Left cardiac atrium (tissue), 4 donors: ENCODE results near the gene SPOPL. TPM values are rescaled to one million over a fixed set of nuclear protein-coding genes. Genes with fewer than 3 reads are reported as not detected.

ENCODE experiments used
- ATAC-seq, 2 donors: fragments of 200-7000 bp; cut with Tn5 transposase; one replicate each; pipeline ENCODE4 v1.9.1; 2020; ENCODE audit warnings: mild to moderate bottlenecking in 2 of 2, moderate library complexity in 2 of 2
- DNase-seq: peaks from one replicate; pipeline ENCODE4 v3.0.0-alpha.2; 2020
- intact Hi-C, 2 donors: fragments of 100-400 bp; cut with DNase I; formaldehyde crosslinking; loops; one replicate each; pipeline versions ENCODE4 v1.14.1 to v1.15.1; 2022 to 2023
- total RNA-seq, 2 donors: library from RNA; stranded (reverse); fragmentation: NEBNext Ultra II Directional; extraction: Animal tissue kit (Norgen Biotek cat#: 25700); gene quantifications; one replicate each; pipeline ENCODE4 v1.2.1, GENCODE V29; 2021
- donor health status: DM: no; HTN: yes; CAD: no.
- donor health status: DM: no; HTN: yes; CAD: no; lungs with severe emphysema.
- donor health status: DM: yes; HTN: yes; CAD: no.
- donor health status: Dilated cardiomyopathy.

Gene SPOPL
- total RNA-seq, 2 donors from 2014 or later: 14.8 to 17.3 TPM

DNA sequence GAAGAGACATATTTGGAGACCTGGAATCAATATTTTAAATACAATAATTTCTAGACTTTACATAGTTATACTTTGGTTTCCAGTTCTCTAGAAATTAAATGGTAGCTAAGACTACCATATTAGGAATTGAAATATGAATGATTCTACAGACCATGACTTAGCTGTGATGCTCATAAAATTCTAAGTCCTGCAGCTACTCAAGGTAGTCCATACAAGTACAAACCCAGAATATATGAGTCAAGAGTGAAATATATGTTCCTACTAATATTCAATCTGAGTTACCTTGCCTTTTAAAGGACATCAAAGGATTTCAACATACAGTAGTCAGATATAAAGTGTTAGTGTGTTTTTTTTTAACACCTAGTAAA, 10.1 kb upstream of the SPOPL start:
- intact Hi-C loops: no loop called here
- DNase-seq: no peak
- no peak for ATAC-seq

DNA sequence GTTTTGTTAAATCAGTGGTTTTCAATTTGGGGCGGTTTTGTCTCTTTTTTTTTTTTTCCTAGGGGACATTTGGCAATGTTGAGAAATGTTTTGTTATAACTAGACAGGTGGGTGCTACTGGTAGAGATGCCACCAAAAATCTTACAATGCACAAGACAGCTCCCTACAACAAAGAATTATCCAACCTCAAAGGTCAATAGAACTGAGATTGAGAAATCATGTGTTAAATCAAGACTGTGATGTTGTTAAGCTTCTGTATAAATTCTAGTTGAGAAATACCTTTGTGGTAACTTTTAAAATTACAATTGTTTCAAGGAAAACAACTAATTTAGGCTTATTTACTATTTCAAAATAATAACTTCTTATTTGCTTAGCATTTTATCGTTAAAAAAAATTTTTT, 9.4 kb upstream of the SPOPL start:
- DNase-seq (no peak), ATAC-seq (no peak)
- intact Hi-C loops: no loop called here

DNA sequence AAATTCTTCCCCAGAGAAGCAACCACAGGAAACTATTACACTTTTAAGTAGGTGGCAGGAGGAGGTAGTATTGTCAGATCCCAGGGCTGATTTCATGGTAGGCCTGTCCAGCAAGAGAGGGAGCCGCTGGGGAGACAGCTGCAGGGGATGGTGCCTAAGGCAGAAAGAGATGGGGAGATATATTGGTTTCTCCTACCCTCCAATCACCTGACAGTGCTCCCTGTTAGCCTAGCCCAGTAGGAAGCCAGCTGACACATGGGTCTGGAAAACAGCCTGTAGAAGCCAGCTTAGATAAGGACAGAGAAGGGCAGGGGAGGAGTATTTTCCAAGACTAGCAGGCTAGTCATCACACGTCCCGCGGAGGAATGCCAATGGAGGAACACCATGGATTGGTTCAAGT, 8.2 kb upstream of the SPOPL start:
- DNase-seq: peak; percentile 25
- intact Hi-C loops: no loop called here
- ATAC-seq: no peak

DNA sequence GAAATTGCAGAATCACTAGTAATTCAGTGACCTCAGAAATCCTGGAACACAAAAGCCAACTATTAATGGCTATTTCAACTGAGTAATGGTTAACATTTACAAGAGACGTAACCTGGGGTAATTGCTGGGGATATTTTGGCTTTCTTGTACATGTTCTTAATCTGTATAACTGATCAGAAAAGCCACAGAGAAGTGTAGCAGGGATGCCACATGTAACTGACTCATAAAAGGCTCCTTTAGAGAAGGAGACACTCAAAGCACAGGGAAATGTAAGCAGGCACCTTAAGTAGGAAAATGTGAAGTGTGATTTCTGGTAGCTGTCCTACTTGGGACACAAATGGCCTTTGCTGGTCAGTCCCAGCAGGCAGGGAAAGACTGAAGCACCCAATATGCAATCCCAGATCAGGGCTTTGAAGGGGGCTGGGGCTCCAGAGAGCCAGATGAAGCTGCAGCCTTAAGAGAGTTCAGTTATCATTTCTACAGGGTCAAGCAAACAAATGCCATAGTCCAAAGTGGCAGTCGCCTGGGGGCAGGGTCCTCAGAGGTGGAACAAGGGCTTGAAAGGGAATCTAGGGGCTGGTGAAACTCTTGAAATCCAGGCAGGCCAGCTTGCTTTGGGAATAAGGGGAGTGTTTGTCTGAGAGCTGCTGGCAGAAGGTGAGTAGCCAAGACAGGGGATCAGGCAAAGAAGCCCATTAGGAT, 7.2 kb upstream of the SPOPL start:
- ATAC-seq (no peak), DNase-seq (no peak)
- intact Hi-C loops: no loop called here

DNA sequence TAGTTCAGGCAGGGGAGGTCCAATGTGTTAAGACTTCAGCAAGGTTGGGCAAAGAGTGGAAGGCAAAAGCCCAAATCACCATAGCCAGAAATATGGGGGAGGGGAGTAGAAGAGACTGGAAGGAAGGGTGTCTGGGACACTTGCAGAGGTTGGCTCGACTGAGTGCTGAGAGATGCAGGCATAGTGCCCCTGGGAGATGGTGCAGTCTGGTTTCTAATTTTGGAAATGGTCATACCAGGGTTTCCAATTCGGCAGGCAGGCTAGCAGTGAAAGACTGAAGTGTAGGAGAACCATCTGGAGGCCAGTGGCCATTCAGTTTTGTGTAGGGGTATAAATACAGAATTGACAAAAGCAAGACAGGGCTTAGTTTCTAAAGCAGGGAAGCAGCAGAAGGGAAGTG, 6.2 kb upstream of the SPOPL start:
- intact Hi-C loops: no loop called here
- ATAC-seq (peak; percentile 23 to 83), DNase-seq (no peak)

DNA sequence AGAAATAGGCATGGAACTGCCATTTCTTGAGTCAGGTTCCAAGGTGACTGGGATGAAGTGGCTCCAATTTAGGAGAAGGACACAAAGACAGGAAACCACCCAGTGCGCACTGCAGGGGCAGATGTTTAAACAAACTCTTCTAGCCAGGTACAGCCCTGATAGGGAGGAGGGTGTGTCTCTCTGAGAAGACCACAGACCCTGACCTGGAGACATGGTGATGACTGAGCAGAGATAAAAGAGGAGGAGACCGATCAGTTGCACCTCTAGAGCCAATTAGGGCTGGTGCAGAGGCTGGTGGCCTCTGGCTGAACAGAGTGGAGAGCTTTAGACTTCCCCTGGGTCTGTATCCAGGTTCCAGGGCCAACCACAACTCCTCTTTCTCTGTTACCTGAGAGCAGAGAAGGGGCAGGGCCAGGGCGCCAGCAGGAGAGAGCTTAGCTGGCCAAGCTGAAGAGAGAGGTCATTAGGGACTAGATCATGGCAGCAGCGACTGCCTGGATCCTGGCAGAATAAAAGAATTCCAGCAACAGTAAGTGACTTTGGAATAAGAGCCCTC, 5.4 kb upstream of the SPOPL start:
- intact Hi-C loops: no loop called here
- ATAC-seq (no peak), DNase-seq (no peak)

DNA sequence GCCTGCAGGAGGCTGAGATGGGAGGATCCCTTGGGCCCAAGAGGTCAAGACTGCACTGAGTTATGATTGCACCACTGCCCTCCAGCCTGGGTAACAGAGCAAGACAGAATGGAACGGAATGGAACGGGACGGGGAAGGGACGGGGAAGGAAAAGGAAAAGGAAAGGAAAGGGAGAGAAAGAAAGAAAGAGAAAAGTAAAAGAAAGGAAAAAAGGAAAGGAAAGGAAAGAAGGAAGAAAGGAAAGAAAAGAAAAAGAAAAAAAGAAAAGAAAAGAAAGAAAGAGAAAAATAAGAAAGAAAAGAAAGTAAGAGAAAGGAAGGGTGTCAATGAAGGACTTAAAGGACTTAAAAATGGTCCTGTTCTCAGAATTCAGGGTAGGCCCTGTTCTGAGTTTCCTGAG, 4.3 kb upstream of the SPOPL start:
- ATAC-seq (no peak), DNase-seq (no peak)
- intact Hi-C loops: no loop called here

DNA sequence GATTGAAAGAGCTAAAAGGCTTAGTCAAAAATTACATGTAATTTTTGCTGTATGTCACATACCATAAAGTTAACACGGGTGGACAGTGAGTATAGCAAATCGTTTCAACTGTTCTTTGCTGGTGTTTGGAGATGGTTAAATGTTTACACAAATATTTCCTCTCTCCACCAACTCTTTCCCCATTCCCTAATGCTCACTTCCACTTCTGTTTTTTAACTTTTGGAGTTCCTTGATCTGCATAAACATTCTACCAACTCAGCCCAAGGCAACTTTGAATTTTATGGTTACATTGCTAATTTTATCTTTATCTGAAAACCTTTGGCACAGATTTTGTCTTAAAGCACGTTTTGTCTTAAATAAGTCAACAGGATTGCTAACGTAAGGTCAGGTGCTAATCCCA, 1.9 kb upstream of the SPOPL start:
- DNase-seq (no peak), ATAC-seq (no peak)
- intact Hi-C loops: loop anchor here in 1 of 2 donors (5.0 kb wide), 1 partner anchor 208 kb away; no protein-coding TSS in a partner anchor

DNA sequence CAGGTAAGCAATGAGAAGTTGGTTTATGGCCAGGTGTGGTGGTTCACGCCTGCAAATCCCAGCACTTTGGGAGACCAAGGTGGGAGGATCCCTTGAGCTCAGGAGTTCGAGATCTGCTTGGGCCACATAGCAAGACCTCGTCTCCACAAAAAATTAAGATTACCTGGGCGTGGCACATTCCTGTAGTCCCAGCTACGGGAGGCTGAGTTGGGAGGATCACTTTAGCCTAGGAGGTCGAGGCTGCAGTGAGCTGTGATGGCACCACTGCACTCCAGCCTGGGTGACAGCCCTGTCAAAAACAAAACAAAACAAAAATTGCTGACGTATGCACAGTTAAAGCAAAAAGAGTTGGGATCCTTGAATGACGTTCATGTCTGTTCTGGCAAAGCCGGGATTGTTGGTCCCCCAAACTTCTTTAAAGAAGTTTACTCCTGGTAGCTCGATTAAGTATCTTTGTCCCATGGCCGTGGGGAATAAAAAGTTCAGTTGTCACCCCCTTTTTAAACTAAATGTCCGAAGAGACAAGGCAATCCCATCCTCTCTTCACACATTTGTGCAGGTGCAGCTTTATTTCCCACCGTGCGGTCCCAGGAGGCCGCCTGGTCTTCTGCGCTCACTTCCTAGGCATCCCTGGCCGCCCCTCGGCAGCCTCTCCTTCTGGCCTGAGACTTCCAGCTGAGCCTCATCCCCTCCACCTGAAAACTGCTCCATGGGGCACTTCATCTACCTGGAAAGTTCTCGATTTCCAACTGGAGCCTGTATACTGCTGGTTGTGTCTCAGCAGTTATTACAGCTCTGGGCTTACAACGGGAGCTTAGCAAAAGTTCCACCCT, 762 bp upstream of the SPOPL start:
- ATAC-seq (peak in 1 of 2 donors; percentile 32), DNase-seq (no peak)
- intact Hi-C loops: loop anchor here in 1 of 2 donors (5.0 kb wide), 1 partner anchor 206 kb away; no protein-coding TSS in a partner anchor

DNA sequence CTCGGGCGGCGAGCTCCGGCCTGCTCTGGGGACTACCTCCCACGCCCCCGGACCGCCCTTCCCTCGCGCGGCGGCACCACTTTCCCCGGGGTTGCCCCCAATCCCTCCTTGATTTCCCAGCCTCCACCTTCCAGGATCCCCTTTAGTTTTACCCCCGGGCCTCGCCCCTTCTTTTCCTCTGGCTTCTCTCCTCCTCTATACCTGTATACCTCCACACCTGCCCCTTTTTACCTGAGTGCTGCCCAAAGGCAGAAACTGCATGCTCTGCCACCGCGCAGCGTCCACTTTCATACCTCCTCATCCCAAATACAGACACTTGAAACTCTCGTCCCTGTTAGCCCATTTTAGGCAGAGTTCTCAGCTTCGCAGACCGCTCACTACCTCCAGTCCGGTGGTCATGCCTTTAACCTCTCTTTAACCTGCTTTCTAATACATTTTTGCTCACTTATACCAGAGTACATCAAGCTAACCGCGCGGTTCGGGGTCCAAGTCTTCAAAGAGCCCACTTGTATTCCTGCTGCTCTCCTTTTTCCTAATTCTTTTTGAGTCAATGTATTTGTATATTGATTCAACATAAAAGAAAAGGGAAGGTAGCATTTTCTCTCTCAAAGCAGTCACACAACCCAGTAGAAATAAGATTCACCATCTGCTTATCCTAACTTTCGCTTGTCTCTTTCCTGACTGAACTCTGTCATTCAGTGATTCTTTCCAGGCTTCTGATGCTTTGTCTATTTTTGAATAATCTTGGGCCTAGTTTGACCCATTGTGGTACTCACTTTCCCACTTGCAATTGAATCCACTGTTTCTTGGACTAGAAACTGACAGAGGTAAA, 901 bp downstream of the SPOPL start:
- DNase-seq: no peak
- ATAC-seq: peak in 1 of 2 donors; percentile 19
- intact Hi-C loops: loop anchor here in 1 of 2 donors (5.0 kb wide), 1 partner anchor 205 kb away; no protein-coding TSS in a partner anchor

DNA sequence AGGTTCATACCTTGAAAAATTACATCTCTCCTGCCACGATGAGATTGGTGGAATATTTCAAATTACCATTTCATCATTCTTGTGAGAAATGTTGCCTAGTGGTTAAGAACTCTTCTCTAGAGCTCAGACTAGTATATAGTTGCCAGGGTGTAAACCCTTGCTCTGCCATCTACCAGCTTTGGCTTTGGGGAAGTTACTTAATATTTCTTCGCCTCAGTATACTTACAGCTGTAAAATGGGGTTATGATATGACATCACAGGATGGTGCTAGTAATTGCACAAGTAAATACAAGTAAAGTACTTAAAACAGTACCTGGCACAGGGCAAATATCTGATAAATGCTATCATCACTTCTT, 1.5 kb downstream of the SPOPL start:
- ATAC-seq: peak in 1 of 2 donors; percentile 1
- intact Hi-C loops: loop anchor here in 1 of 2 donors (5.0 kb wide), 1 partner anchor 204 kb away; no protein-coding TSS in a partner anchor
- no peak for DNase-seq

DNA sequence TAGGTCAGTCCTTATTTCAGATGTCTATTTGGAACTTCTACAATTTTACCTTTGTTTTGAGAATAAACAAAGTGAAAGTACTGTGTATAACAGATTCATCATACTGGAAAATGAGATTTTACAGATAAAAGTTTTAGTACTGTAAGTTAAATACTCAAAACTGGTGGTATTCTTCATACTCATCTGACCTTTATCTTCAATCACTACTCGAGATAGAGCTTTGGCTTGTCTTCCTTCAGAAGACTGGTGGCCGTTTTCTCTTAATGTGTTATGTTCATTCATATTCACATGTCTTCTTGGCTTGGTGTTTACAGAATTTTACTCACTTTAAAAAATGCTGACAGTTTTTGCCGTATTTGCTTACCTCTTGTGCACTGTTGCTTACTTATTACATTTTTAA, 2.1 kb downstream of the SPOPL start:
- intact Hi-C loops: loop anchor here in 1 of 2 donors (5.0 kb wide), 1 partner anchor 204 kb away; no protein-coding TSS in a partner anchor
- DNase-seq (no peak), ATAC-seq (no peak)

DNA sequence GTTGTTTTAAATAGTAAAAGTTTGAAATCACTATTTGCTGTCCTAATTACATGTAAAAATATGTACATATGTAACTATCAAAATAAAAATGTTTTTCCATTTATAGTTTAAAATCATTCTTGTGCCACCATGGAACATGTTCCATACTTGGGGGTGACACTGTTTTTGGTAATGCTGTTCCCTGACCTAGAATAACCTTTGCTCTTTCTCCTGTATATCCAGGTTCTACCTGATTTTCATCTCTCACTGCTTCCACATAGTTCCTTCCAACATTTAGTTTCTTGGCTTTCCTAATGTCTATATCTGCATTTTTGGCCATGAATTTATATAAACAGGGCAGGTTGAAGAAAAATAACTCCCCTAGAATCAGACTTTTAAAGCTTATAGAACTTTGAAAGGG, 2.5 kb downstream of the SPOPL start:
- DNase-seq: no peak
- ATAC-seq: no peak
- intact Hi-C loops: loop anchor here in 1 of 2 donors (5.0 kb wide), 1 partner anchor 203 kb away; no protein-coding TSS in a partner anchor

DNA sequence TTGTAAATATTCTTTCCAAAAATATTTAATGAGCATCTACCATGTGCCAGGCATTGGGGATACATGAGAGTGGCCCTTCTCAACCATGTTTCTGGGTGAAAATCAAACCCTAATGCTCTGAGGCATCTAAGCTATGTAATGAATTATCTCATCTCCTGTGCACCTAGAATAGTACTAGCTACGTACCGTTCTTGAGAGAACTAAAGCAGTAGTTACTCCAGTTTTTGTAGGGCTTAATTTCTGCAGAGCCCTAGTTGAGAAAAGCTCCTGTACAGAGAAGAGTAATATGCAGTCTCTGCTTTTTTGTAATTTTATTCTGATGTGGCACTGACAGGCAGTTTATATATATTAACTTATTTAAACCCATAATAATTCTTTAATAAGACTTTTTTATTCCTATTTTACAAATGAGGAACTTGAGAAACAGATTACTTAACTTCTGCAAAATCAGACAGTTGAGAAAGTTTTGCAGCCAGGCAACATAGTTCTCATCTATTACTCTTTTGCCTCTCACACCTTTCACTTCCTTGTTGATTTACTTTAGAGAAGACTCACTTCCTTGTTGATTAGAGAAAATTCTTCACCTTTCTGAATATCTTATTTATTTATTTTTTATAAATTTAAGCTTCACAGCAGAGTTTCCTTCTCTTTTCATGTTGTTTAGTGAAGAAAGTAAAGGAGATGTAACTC, 3.1 kb downstream of the SPOPL start:
- DNase-seq: no peak
- intact Hi-C loops: loop anchor here in 1 of 2 donors (5.0 kb wide), 1 partner anchor 203 kb away; no protein-coding TSS in a partner anchor
- no peak for ATAC-seq

DNA sequence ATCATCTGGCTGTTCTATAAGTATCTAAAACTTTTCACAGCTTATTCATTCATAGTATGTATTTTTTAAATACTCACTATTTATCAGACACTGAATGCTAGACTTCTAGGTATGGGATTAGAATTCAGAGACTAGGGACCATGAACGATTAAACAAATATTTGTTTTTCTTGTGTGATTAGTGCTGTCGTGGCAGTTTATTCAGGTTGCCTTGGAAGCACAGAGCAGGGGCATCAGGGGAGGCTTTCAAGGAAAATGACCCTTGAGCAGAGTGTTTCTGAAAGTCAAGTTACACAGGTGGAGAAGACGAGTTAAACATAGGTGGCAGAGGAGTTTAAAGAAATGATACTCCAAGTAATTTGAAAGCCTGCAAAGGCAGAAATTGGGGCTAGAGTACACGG, 5.7 kb downstream of the SPOPL start:
- ATAC-seq (no peak), DNase-seq (no peak)
- intact Hi-C loops: no loop called here

DNA sequence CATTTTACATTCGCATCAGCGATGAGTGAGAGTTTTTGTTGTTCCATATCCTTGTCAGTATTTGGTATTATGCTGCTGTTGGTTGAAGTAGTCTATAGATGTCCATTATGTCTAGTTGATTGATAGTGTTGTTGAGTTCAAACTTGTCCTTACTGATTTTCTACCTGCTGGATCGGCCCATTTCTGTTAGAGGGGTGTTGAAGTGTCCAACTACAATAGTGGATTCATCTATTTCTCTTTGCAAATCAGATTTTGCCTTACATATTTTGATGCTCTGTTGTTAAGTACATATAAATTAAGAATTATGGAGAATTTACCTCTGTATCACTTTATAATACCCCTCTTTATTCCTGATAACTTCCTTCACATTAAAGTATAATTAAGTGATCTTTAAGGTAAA, 8.7 kb downstream of the SPOPL start:
- DNase-seq (no peak), ATAC-seq (no peak)
- intact Hi-C loops: no loop called here

DNA sequence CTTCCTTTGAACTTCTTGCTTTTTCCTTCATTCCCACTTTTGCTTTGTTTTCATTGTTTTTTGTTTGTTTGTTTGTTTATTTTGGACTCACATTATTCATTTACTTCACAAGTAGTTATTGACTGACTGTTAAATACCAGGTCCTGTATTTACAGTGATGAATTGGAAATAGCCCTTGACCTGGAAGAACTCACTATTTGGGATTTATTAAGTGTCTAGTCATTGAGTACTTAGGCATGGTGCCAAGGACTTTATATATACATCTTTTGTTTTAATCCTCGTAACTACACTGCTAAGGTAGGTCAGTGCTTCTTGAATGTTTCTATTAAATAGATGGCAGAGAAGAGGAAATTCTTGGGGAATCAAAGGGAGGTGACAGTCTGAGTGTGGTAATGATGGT, 11.1 kb downstream of the SPOPL start:
- ATAC-seq (no peak), DNase-seq (no peak)
- intact Hi-C loops: no loop called here

DNA sequence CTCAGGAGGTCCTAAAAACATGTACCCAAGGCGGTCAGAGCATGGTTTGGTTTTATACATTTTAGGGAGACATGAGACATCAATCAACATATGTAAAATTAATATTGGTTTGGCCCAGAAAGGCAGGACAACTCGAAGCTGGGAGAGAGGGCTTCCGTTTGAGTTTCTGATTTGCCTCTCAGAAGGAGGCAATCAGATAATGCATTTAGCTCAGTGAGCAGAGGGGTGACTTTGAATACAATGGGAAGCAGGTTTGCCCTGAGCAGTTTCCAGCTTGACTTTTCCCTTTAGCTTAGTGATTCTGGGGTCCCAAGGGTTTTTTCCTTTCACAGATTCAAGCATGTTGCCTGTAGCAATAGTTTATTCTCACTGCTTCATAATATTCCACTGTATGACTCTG, 12.6 kb downstream of the SPOPL start:
- ATAC-seq: no peak
- intact Hi-C loops: no loop called here
- no peak for DNase-seq

DNA sequence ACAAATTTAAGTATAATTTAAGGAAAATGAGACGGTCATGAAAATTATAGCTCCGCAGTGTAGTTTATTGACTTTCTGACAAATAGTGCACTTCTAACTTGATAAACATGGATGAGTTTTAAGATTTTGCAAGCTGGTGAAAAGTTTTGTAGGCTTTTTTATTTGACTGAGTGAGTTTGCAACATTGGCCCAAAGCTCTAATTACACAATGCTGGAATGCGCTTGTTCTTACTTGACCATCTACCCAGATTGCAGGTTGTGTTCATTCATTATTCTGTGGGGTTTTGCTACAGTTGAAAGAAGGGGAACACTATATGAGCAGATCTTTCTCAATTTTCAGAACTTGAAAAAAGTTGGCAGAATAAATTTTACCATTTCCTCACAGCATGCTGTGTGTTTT, 13.5 kb downstream of the SPOPL start:
- DNase-seq (no peak), ATAC-seq (peak in 1 of 2 donors; percentile 89)
- intact Hi-C loops: no loop called here
